ENCODE data around the gene ANO6.

GRCh38 chr12:45231515-45232145, 15.7 kb downstream of the ANO6 start:
- TF ChIP-seq CTCF (conservative IDR thresholded peaks at IDR 0.05; ENCODE audit: low read depth, low read length), result no peak
- TF ChIP-seq EZH2 (IDR thresholded peaks at IDR 0.05; ENCODE audit: low read length, unreplicated experiment), result no peak

Measured in PC-3 (cell line).